LNCaP clone FGC (cell line): ENCODE results near the gene IQCE.

Experiments
- DNase-seq: peaks from one replicate; pipeline ENCODE4 v3.0.0-alpha.2; 2011; ENCODE audit warnings: low read depth
- H3K4me3 ChIP-seq: 2 replicates; pipeline ENCODE4 v1.5.1; 2011; ENCODE audit warnings: mild to moderate bottlenecking, low read depth, low read length, control low read depth
- TF ChIP-seq, protein P1 (sequence below): IDR thresholded peaks from 2 replicates; pipeline ENCODE4 v1.5.1; 2012; ENCODE audit warnings: mild to moderate bottlenecking; ENCODE audit not compliant: control insufficient read depth, insufficient read depth; ENCODE audit errors: extremely low read depth

IQCE gene

DNA sequence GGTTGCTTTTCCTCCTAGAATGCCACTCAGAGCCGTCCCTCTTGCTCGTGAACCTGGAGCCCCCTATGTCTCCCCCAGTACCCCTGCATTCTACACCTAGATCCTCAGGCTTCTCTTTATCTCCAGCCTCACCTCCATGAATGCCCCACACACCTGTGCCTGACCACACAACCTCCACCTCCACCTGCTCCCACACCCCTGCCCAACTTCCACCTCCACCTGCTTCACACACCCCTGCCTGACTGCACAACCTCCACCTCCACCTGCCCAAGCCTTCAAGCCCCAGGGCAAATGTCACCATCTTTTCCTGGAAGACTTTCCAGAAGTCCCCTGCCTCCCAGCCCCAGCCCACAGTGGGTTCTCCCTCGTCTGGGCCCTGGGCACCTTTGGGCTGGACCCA lies 46.1 kb upstream of the IQCE start:
- DNase-seq, result no peak
- TF ChIP-seq, protein P1, sequence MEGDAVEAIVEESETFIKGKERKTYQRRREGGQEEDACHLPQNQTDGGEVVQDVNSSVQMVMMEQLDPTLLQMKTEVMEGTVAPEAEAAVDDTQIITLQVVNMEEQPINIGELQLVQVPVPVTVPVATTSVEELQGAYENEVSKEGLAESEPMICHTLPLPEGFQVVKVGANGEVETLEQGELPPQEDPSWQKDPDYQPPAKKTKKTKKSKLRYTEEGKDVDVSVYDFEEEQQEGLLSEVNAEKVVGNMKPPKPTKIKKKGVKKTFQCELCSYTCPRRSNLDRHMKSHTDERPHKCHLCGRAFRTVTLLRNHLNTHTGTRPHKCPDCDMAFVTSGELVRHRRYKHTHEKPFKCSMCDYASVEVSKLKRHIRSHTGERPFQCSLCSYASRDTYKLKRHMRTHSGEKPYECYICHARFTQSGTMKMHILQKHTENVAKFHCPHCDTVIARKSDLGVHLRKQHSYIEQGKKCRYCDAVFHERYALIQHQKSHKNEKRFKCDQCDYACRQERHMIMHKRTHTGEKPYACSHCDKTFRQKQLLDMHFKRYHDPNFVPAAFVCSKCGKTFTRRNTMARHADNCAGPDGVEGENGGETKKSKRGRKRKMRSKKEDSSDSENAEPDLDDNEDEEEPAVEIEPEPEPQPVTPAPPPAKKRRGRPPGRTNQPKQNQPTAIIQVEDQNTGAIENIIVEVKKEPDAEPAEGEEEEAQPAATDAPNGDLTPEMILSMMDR, result no peak
- H3K4me3 ChIP-seq, result no peak overlapping the region

DNA sequence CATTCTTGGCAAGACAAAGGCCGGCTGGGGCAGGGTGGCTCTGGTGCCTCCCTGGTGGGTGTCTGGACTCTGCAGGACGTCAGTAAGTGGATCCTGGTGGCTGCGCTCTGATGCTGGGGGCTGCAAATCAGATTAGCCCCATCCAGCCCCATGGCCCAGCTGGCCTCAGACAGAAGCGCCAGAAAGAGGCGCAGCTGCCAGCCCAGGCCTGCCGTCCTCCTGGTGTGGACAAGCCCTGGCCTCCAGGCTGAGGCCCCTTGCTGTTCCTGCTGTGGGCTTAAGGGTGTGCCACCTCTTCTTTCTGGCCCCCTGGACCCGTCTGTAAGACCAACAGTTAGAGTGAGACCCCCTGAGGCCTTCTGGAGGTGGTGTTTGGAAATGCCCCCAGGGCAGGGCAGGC lies 45.1 kb upstream of the IQCE start:
- no peak overlapping the region for H3K4me3 ChIP-seq

DNA sequence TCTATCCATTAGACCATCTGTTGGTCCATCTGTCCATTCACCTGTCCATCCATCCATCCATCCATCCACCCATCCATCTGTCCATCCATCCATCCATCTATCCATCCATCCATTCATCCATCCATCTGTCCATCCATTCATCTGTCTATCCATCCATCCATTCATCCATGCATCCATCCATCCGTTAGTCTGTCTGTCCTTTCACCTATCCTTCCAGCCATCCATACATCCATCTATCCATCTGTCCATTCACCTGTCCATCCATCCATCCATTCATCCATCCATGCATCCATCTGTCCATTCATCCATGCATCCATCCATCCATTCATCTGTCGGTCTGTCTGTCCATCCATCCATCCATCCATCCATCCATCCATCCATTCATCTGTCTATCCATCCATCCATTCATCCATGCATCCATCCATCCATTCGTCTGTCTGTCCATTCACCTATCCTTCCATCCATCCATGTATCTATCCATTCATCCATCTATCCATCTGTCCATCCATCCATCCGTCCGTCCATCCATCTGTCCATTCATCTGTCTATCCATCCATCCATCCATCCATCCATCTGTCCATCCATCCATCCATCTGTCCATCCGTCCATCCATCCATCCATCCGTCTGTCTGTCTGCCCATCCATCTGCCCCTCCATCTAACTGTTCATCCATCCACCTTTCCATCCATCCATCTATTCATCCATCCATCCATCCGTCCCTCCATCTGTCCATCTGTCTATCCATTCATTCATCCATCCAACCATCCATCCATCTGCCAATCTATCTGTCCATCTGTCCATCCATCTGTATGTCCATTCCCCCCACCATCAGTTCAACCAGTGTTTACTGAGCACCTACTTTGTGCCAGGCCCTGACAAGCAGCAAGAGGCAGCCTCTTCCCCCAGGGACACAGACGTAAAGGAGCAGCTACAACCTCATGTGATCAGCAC lies 44.0 kb upstream of the IQCE start:
- TF ChIP-seq, protein P1, result no peak
- H3K4me3 ChIP-seq, result no peak overlapping the region
- no peak for DNase-seq

More for the DNA sequence above, 45.1 kb upstream of the IQCE start:
- TF ChIP-seq, protein P1, result no peak
- no peak for DNase-seq

DNA sequence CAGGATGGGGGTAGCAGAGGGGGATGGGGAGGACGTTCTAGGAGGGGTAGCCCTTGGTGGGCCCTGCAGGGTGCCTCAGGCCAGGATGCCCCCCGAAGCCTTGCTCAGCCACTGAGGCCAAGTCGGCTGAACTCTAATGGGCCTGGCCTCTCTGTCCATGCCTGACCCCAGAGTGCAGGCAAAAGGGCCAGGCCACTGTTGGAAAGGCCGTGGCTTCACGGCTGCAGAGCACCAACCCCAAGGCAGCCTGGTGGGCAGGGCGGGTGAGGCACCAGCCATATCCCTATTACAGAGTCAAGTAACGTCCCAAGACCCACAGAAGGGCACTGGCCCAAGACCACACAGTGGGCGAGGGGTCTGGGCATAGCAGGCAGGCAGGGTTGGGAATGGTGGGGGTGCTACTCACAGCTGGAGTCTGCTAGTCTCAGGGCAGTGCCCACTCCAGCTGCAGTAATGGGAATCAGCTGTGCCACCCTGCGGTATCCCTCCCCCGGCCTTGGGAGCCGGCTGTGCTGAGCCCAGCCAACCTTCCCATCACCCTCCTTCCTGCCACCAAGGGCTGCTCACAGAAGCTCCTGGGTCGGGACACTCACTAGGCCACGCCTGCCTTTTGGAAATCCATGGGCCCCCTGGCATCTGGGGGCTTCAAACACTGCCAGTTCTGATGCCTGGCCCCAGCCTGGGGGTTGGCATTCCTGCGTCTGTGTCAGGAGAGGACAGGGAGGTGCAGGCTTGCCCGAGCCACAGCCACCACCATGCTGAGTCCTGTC lies 43.2 kb upstream of the IQCE start:
- no peak overlapping the region for H3K4me3 ChIP-seq
- TF ChIP-seq, protein P1, result no peak
- DNase-seq, result no peak

DNA sequence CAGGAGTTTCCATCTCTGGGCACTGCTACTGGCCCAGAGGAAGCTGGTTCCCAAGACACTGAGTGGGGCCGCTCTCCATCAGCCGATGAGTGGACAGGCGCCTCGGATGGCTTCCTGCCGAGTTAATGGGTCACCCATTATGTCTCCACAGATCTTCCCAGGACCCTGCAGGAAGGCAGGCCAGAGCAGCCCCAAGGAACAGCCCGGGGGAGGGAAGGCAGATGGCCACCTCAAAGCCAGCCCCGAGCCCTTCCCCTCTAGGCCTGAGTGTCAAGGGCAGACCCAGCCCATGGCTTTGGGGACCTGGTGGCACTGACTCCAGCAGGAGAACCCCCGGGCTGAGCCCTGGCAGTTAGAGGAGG lies 42.6 kb upstream of the IQCE start:
- TF ChIP-seq, protein P1, result no peak
- H3K4me3 ChIP-seq, result no peak overlapping the region
- DNase-seq, result no peak

DNA sequence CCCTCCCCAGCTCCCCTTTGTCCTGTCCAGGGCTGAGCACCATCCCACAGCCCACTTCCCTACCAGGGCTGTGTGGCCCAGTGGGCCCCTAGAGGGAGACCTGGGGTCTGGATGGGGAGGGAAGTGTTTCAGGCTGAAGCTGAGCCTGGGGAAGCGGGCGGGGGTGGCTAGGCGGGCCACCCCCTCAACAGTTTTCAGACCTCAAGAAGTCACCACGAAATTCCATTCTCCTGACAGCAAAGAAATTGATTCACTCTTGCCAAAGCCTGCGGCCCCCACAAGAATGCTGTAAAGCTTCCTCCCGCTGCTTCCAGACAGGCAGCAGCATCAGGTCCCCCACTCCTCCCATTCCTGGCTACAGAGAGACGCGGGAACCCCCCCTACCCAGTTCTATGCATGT lies 41.8 kb upstream of the IQCE start:
- DNase-seq, result no peak

More for the DNA sequence above, 41.8 kb upstream of the IQCE start:
- H3K4me3 ChIP-seq, result no peak overlapping the region
- TF ChIP-seq, protein P1, result no peak
